Activated B cell treated with CpG ODN at 0.5 μM for 24 hours (primary cell): ENCODE data around the gene REM1. TPM values are rescaled to one million over a fixed set of nuclear protein-coding genes. Genes with fewer than 3 reads are reported as not detected.
"Not testable (repeated sequence)": the region's sequence is repeated elsewhere in the genome, so short reads cannot be mapped to it uniquely, and the experiment has no call there.

ENCODE experiments used
- ATAC-seq: fragments of 200-7000 bp; cut with Tn5 transposase; one replicate; pipeline ENCODE4 v1.10.0; 2021; ENCODE audit warnings: low read depth, mild to moderate bottlenecking, moderate library complexity
- CTCF ChIA-PET: fragments of 350-600 bp; sonication (Branson Sonifier 250); formaldehyde crosslinking; loops from one replicate; lab custom pipeline; 2021; ENCODE audit warnings: antibody characterized with exemption; lab: Charles Lee
- POLR2A ChIA-PET: fragments of 350-600 bp; sonication (Branson Sonifier 250); formaldehyde crosslinking; loops from one replicate; lab custom pipeline; 2021; ENCODE audit warnings: antibody characterized with exemption; lab: Charles Lee
- DNase-seq: peaks from one replicate; pipeline ENCODE4 v3.0.0; 2022
- H3K27ac Mint-ChIP-seq: one replicate; pipeline ENCODE4 v1.8.0; 2020; ENCODE audit warnings: mixed read lengths
- H3K27me3 Mint-ChIP-seq: one replicate; pipeline ENCODE4 v1.8.0; 2021; ENCODE audit warnings: mixed read lengths
- H3K36me3 Mint-ChIP-seq: one replicate; pipeline ENCODE4 v1.8.0; 2021; ENCODE audit warnings: low read depth, mixed read lengths
- H3K4me1 Mint-ChIP-seq: one replicate; pipeline ENCODE4 v1.8.0; 2021; ENCODE audit warnings: mixed read lengths
- H3K4me3 Mint-ChIP-seq: one replicate; pipeline ENCODE4 v1.8.0; 2020; ENCODE audit warnings: mild to moderate bottlenecking, mixed read lengths
- H3K9me3 Mint-ChIP-seq: one replicate; pipeline ENCODE4 v1.8.0; 2020; ENCODE audit warnings: mixed read lengths
- CTCF ChIP-seq: fragments of 200-600 bp; IDR thresholded peaks from one replicate; pipeline ENCODE4 v1.8.0; 2022; ENCODE audit warnings: antibody characterized with exemption, mild to moderate bottlenecking
- intact Hi-C: fragments of 100-400 bp; cut with micrococcal nuclease; formaldehyde crosslinking; loops from one replicate; pipeline ENCODE4 v1.15.1; 2024
- total RNA-seq: library from RNA; stranded (reverse); gene quantifications from 2 replicates; pipeline ENCODE4 v1.2.3, GENCODE V29; 2022

The REM1 gene
- total RNA-seq, 1 donor from 2014 or later: not detected

GRCh38 chr20:31446084-31446819, 28.8 kb upstream of the REM1 start:
- no peak for TF ChIP-seq CTCF
- no peak for DNase-seq
- Mint-ChIP-seq H3K4me1 (no peaks in the 10 kb centered on the region), H3K27ac (no peak overlapping the region), H3K4me3 (no peak overlapping the region), H3K36me3 (no peaks in the 10 kb centered on the region), H3K27me3 (peaks cover 2% of the 10 kb centered on the region), H3K9me3 (no peaks in the 10 kb centered on the region)
- ATAC-seq: no peak
- ChIA-PET CTCF (no interaction called here), POLR2A (no interaction called here)
- intact Hi-C loops: no loop called here

GRCh38 chr20:31449511-31450414, 25.3 kb upstream of the REM1 start:
- ChIA-PET POLR2A (no interaction called here), CTCF (no interaction called here)
- TF ChIP-seq CTCF: no peak
- intact Hi-C loops: no loop called here
- H3K27me3 Mint-ChIP-seq: peaks cover 5% of the 10 kb centered on the region
- ATAC-seq (no peak), DNase-seq (no peak)
- no peaks in the 10 kb centered on the region for H3K36me3 Mint-ChIP-seq
- H3K27ac Mint-ChIP-seq: no peak overlapping the region
- H3K9me3 Mint-ChIP-seq: no peaks in the 10 kb centered on the region
- H3K4me1 Mint-ChIP-seq: no peaks in the 10 kb centered on the region
- H3K4me3 Mint-ChIP-seq: no peak overlapping the region

- TF ChIP-seq CTCF: no peak
Measured at GRCh38 chr20:31452575-31452974, 22.5 kb upstream of the REM1 start.

GRCh38 chr20:31454361-31454760, 20.7 kb upstream of the REM1 start:
- no peak for DNase-seq
- no peaks in the 10 kb centered on the region for H3K9me3 Mint-ChIP-seq
- TF ChIP-seq CTCF: no peak
- ChIA-PET POLR2A (no interaction called here), CTCF (interaction anchor here (7.3 kb wide), 1 partner anchor 49 kb away, joined by 68 read pairs; no protein-coding TSS in a partner anchor)
- no peak overlapping the region for H3K4me3 Mint-ChIP-seq
- H3K4me1 Mint-ChIP-seq: no peaks in the 10 kb centered on the region
- H3K36me3 Mint-ChIP-seq: no peaks in the 10 kb centered on the region
- no peak overlapping the region for H3K27ac Mint-ChIP-seq
- peaks cover 6% of the 10 kb centered on the region for H3K27me3 Mint-ChIP-seq
- intact Hi-C loops: no loop called here
- ATAC-seq: no peak

More at GRCh38 chr20:31452575-31452974, 22.5 kb upstream of the REM1 start:
- Mint-ChIP-seq H3K27ac (no peak overlapping the region), H3K9me3 (no peaks in the 10 kb centered on the region), H3K36me3 (no peaks in the 10 kb centered on the region), H3K4me3 (no peak overlapping the region), H3K27me3 (peaks cover 6% of the 10 kb centered on the region), H3K4me1 (no peaks in the 10 kb centered on the region)
- DNase-seq (no peak), ATAC-seq (no peak)
- POLR2A ChIA-PET: no interaction called here
- CTCF ChIA-PET: no interaction called here
- intact Hi-C loops: no loop called here

- CTCF ChIA-PET, DNase-seq, H3K4me3 Mint-ChIP-seq, POLR2A ChIA-PET, intact Hi-C loops, H3K27ac Mint-ChIP-seq, H3K36me3 Mint-ChIP-seq, H3K9me3 Mint-ChIP-seq, ATAC-seq: not testable (repeated sequence)
- Mint-ChIP-seq H3K27me3 (peaks cover 18% of the 10 kb centered on the region), H3K4me1 (peaks cover 22% of the 10 kb centered on the region)
Measured at GRCh38 chr20:31470946-31471345, 4.1 kb upstream of the REM1 start.
